Measurements from ENCODE around the gene ZNF407.

The ZNF407 gene

GRCh38 chr18:74587441-74587840 lies 10.2 kb upstream of the ZNF407 start:
- in situ Hi-C loops (cut with MboI; ENCODE audit: low sequenced_read_pairs): no loop called here

- in situ Hi-C loops (cut with MboI; ENCODE audit: low sequenced_read_pairs): no loop called here
These were observed 8.6 kb upstream of the ZNF407 start for GRCh38 chr18:74589021-74589420.

- in situ Hi-C loops (cut with MboI; ENCODE audit: low sequenced_read_pairs): no loop called here
These were observed 7.9 kb upstream of the ZNF407 start for GRCh38 chr18:74589811-74590210.

GRCh38 chr18:74590671-74591070 lies 7.0 kb upstream of the ZNF407 start:
- in situ Hi-C loops (cut with MboI; ENCODE audit: low sequenced_read_pairs): no loop called here

- in situ Hi-C loops (cut with MboI; ENCODE audit: low sequenced_read_pairs): no loop called here
These were observed 2.2 kb upstream of the ZNF407 start for GRCh38 chr18:74595431-74595830.

- in situ Hi-C loops (cut with MboI; ENCODE audit: low sequenced_read_pairs): no loop called here
These were observed 522 bp upstream of the ZNF407 start for GRCh38 chr18:74597034-74597661.

GRCh38 chr18:74598350-74599001 lies 806 bp downstream of the ZNF407 start:
- in situ Hi-C loops (cut with MboI; ENCODE audit: low sequenced_read_pairs): no loop called here

GRCh38 chr18:74604361-74604760 lies 6.7 kb downstream of the ZNF407 start:
- in situ Hi-C loops (cut with MboI; ENCODE audit: low sequenced_read_pairs): no loop called here

- in situ Hi-C loops (cut with MboI; ENCODE audit: low sequenced_read_pairs): no loop called here
These were observed 7.1 kb downstream of the ZNF407 start for GRCh38 chr18:74604774-74605173.

GRCh38 chr18:74608681-74609080 lies 11.0 kb downstream of the ZNF407 start:
- in situ Hi-C loops (cut with MboI; ENCODE audit: low sequenced_read_pairs): no loop called here

- in situ Hi-C loops (cut with MboI; ENCODE audit: low sequenced_read_pairs): no loop called here
These were observed 11.9 kb downstream of the ZNF407 start for GRCh38 chr18:74609535-74609934.

GRCh38 chr18:74610051-74610615 lies 12.5 kb downstream of the ZNF407 start:
- in situ Hi-C loops (cut with MboI; ENCODE audit: low sequenced_read_pairs): no loop called here

- in situ Hi-C loops (cut with MboI; ENCODE audit: low sequenced_read_pairs): no loop called here
These were observed 13.2 kb downstream of the ZNF407 start for GRCh38 chr18:74610860-74611259.

GRCh38 chr18:74611765-74612164 lies 14.1 kb downstream of the ZNF407 start:
- in situ Hi-C loops (cut with MboI; ENCODE audit: low sequenced_read_pairs): no loop called here

GRCh38 chr18:74613381-74613780 lies 15.7 kb downstream of the ZNF407 start:
- in situ Hi-C loops (cut with MboI; ENCODE audit: low sequenced_read_pairs): no loop called here

- in situ Hi-C loops (cut with MboI; ENCODE audit: low sequenced_read_pairs): no loop called here
These were observed 18.8 kb downstream of the ZNF407 start for GRCh38 chr18:74616494-74616893.

- in situ Hi-C loops (cut with MboI; ENCODE audit: low sequenced_read_pairs): no loop called here
These were observed 19.8 kb downstream of the ZNF407 start for GRCh38 chr18:74617486-74617885.

GRCh38 chr18:74622072-74622471 lies 24.4 kb downstream of the ZNF407 start:
- in situ Hi-C loops (cut with MboI; ENCODE audit: low sequenced_read_pairs): no loop called here

GRCh38 chr18:74623047-74623816 lies 25.6 kb downstream of the ZNF407 start:
- in situ Hi-C loops (cut with MboI; ENCODE audit: low sequenced_read_pairs): no loop called here

- in situ Hi-C loops (cut with MboI; ENCODE audit: low sequenced_read_pairs): no loop called here
These were observed 26.8 kb downstream of the ZNF407 start for GRCh38 chr18:74624466-74624865.

- in situ Hi-C loops (cut with MboI; ENCODE audit: low sequenced_read_pairs): no loop called here
These were observed 27.5 kb downstream of the ZNF407 start for GRCh38 chr18:74625157-74625556.

Measured in hTERT RPE-1 (cell line).